Kidney (tissue), 14 donors: ENCODE measurements around the gene BBS1. TPM values are rescaled to one million over a fixed set of nuclear protein-coding genes. Genes with fewer than 3 reads are reported as not detected.

Experiments used
- DNase-seq, 5 donors: peaks; one replicate each; pipeline ENCODE4 v3.0.0-alpha.2; 2013 to 2020
- FAIRE-seq: peaks from 2 replicates; lab custom pipeline; 2012; peaks lifted over from hg19 to GRCh38; lab: Jason Lieb, UNC
- H3K27ac ChIP-seq, 2 donors: one replicate each; pipeline ENCODE4 v1.7.0; 2013; ENCODE audit warnings: low read depth in 2 of 2, low read length in 2 of 2, inconsistent platforms in 1 of 2
- H3K27me3 ChIP-seq: one replicate; pipeline ENCODE4 v1.7.1; 2013; ENCODE audit warnings: low read length, inconsistent platforms; ENCODE audit not compliant: control insufficient read depth, insufficient read depth
- H3K36me3 ChIP-seq, 3 donors: one replicate each; pipeline versions ENCODE4 v1.7.0 to v1.7.1; 2013; ENCODE audit warnings: low read length in 3 of 3, control low read depth in 1 of 3, inconsistent platforms in 1 of 3; ENCODE audit not compliant: insufficient read depth in 3 of 3, control insufficient read depth in 2 of 3
- H3K4me1 ChIP-seq, 3 donors: one replicate each; pipeline versions ENCODE4 v1.7.0 to v1.7.1; 2013; ENCODE audit warnings: low read length in 3 of 3, inconsistent platforms in 1 of 3, low read depth in 1 of 3; ENCODE audit not compliant: control insufficient read depth in 2 of 3, insufficient read depth in 2 of 3
- H3K4me3 ChIP-seq, 3 donors: one replicate each; pipeline versions ENCODE4 v1.7.0 to v1.8.1; 2013; ENCODE audit warnings: low read length in 3 of 3, control low read depth in 1 of 3, inconsistent platforms in 1 of 3
- H3K9ac ChIP-seq, 3 donors: one replicate each; pipeline versions ENCODE4 v1.7.0 to v1.7.1; 2013; ENCODE audit warnings: low read length in 3 of 3, control low read depth in 1 of 3, inconsistent platforms in 1 of 3
- H3K9me3 ChIP-seq, 3 donors: one replicate each; pipeline versions ENCODE4 v1.7.0 to v1.7.1; 2013; ENCODE audit warnings: low read length in 3 of 3, control low read depth in 1 of 3, inconsistent platforms in 1 of 3; ENCODE audit not compliant: control insufficient read depth in 2 of 3, insufficient read depth in 1 of 3
- CTCF ChIP-seq: IDR thresholded peaks from 3 replicates; pipeline ENCODE4 v1.5.1; 2012; ENCODE audit warnings: mild to moderate bottlenecking, moderate library complexity, borderline replicate concordance; ENCODE audit not compliant: insufficient read depth; ENCODE audit errors: extremely low read depth
- intact Hi-C: fragments of 100-400 bp; cut with DNase I; formaldehyde crosslinking; loops from one replicate; pipeline ENCODE4 v1.11.1; 2022
- polyA plus RNA-seq: library from polyadenylated mRNA; stranded (reverse); fragments of 350-450 nt; fragmentation: Illumina TruSeq; extraction: RNeasy Lipid Tissue Mini Kit (QIAGEN cat#74804); gene quantifications from one replicate; pipeline ENCODE4 v1.2.3, GENCODE V29; 2014; ENCODE audit warnings: low read depth, low replicate concordance; ENCODE audit not compliant: insufficient read depth
- total RNA-seq: library from RNA; stranded (reverse); fragmentation: NEBNext Ultra II Directional; extraction: Animal tissue kit (Norgen Biotek cat#: 25700); gene quantifications from one replicate; pipeline ENCODE4 v1.2.1, GENCODE V29; 2021
- donor health status: control.
- donor health status: control.
- donor health status: control.
- donor health status: control.
- donor health status: control.
- donor health status: DM: yes; HTN: yes; CAD: no.
- donor health status: Normal renal cell carcinoma (clear cell type).

Gene BBS1
- total and polyA plus RNA-seq, 2 donors from 2014 or later: 30.1 to 85.4 TPM

- no peaks in the 10 kb centered on the region for H3K27me3 ChIP-seq
- intact Hi-C loops: no loop called here
- DNase-seq (no peak), FAIRE-seq (no peak)
- H3K4me1 ChIP-seq: peaks cover 0 to under 1% (median 0%) of the 10 kb centered on the region in 3 donors
- no peaks in the 10 kb centered on the region for H3K9me3 ChIP-seq
- no peak overlapping the region for H3K9ac ChIP-seq
- peaks cover 0 to 3% (median 0%) of the 10 kb centered on the region in 3 donors for H3K36me3 ChIP-seq
- no peak for TF ChIP-seq CTCF
- no peak overlapping the region for H3K27ac ChIP-seq
- H3K4me3 ChIP-seq: no peak overlapping the region
Observed at GRCh38 chr11:66498506-66498905, 11.9 kb upstream of the BBS1 start.

- H3K4me3 ChIP-seq: no peak overlapping the region
- DNase-seq (no peak), FAIRE-seq (no peak)
- TF ChIP-seq CTCF: no peak
- H3K9ac ChIP-seq: no peak overlapping the region
- H3K27ac ChIP-seq: no peak overlapping the region
- H3K4me1 ChIP-seq: peaks cover 0 to 3% (median 3%) of the 10 kb centered on the region in 3 donors
- no peaks in the 10 kb centered on the region for H3K9me3 ChIP-seq
- peaks cover 0 to 7% (median 1%) of the 10 kb centered on the region in 3 donors for H3K36me3 ChIP-seq
- no peaks in the 10 kb centered on the region for H3K27me3 ChIP-seq
- intact Hi-C loops: no loop called here
Observed at GRCh38 chr11:66505276-66505816, 5.1 kb upstream of the BBS1 start.

- Histone ChIP-seq H3K27ac (no peak overlapping the region), H3K4me1 (peaks cover 0 to 11% (median 8%) of the 10 kb centered on the region in 3 donors), H3K9me3 (no peaks in the 10 kb centered on the region), H3K27me3 (no peaks in the 10 kb centered on the region), H3K9ac (no peak overlapping the region), H3K36me3 (peaks cover 0 to 7% (median 5%) of the 10 kb centered on the region in 3 donors), H3K4me3 (no peak overlapping the region)
- no peak for TF ChIP-seq CTCF
- FAIRE-seq (no peak), DNase-seq (no peak)
- intact Hi-C loops: no loop called here
Observed at GRCh38 chr11:66509131-66509561, 1.3 kb upstream of the BBS1 start.

GRCh38 chr11:66510990-66511339 lies 530 bp downstream of the BBS1 start:
- H3K36me3 ChIP-seq: peaks cover 0 to 5% (median 5%) of the 10 kb centered on the region in 3 donors

More at GRCh38 chr11:66510990-66511339, 530 bp downstream of the BBS1 start:
- Histone ChIP-seq H3K4me1 (peaks cover 0 to 11% (median 8%) of the 10 kb centered on the region in 3 donors), H3K9me3 (no peaks in the 10 kb centered on the region), H3K27ac (no peak overlapping the region), H3K27me3 (no peaks in the 10 kb centered on the region), H3K9ac (peak overlapping the region; percentile 56 to 95 (median 71)), H3K4me3 (peak overlapping the region; percentile 81 to 100 (median 99))
- intact Hi-C loops: no loop called here
- no peak for DNase-seq
- no peak for FAIRE-seq
- no peak for TF ChIP-seq CTCF
